ENCODE results near the gene OR5M10. TPM values are rescaled to one million over a fixed set of nuclear protein-coding genes. Genes with fewer than 3 reads are reported as not detected.
"Not testable (repeated sequence)": the region's sequence is repeated elsewhere in the genome, so short reads cannot be mapped to it uniquely, and the experiment has no call there.

Gene OR5M10
- not detected for total RNA-seq
- polyA plus RNA-seq (ENCODE audit: insufficient read depth in 1 of 8, insufficient read length in 8 of 8, low replicate concordance in 1 of 8): not detected
- long read RNA-seq, donor 1: 0 reads
- long read RNA-seq, donor 2: 0 reads
- long read RNA-seq, donor 3: 0 reads
- long read RNA-seq, donor 4: 0 reads
- long read RNA-seq, donor 5: 0 reads
- long read RNA-seq, donor 6: 0 reads
- long read RNA-seq, donor 7: 0 reads
- long read RNA-seq, donor 8: 0 reads
- long read RNA-seq, donor 9: 0 reads
- long read RNA-seq, donor 10: 0 reads
- long read RNA-seq, donor 11: 0 reads

- H3K4me3 ChIP-seq (ENCODE audit: low read length): no peak within 1 kb of the TSS
- peaks cover 2% of the 10 kb centered on the region for H3K9me3 ChIP-seq (replicated peaks; ENCODE audit: control insufficient read depth, low read depth, low read length)
- no peaks in the 10 kb centered on the region for H3K4me1 ChIP-seq (ENCODE audit: control insufficient read depth, insufficient read depth, low read length)
- no peak for DNase-seq
- 80% methylated on average over 1 of the region's 3 CpGs for WGBS (ENCODE audit: insufficient coverage)
- no peaks in the 10 kb centered on the region for H3K27me3 ChIP-seq (ENCODE audit: control insufficient read depth, insufficient read depth, low read length)
- no peak within 1 kb of the TSS for H3K27ac ChIP-seq (ENCODE audit: low read length)
- no peaks in the 10 kb centered on the region for H3K36me3 ChIP-seq (ENCODE audit: control insufficient read depth, insufficient read depth, low read length)
Observed at GRCh38 chr11:56577621-56578020, at the start of gene OR5M10. TSS of gene OR5M10 (minus strand) at chr11:56577721. CDS start at chr11:56577721, 0 bp downstream.

DNA sequence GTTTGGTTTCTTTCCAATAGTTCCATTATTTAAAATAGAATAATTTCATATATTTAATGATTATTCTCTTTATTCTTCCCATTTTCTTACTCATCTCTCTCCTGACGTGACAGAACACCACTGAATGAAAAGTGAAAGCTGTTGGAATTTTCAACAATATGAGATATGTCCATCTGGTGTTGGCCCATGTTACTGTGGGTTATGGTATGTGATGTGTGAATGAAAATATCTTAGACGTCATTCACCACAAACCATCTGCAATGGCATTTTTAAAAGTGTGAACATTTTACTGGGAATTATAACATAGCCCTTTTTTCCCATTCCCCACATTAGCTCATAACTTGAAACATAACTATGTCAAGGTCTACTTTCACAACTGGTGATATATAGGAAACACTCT is 48.4 kb upstream of the OR5M10 start:
- no peaks in the 10 kb centered on the region for H3K9me3 ChIP-seq (replicated peaks; ENCODE audit: control insufficient read depth, low read depth, low read length)
- H3K27ac ChIP-seq (ENCODE audit: low read length): no peak overlapping the region
- no peaks in the 10 kb centered on the region for H3K36me3 ChIP-seq (ENCODE audit: control insufficient read depth, insufficient read depth, low read length)
- no peak for DNase-seq
- no peaks in the 10 kb centered on the region for H3K4me1 ChIP-seq (ENCODE audit: control insufficient read depth, insufficient read depth, low read length)
- H3K4me3 ChIP-seq (ENCODE audit: low read length): no peak overlapping the region
- H3K27me3 ChIP-seq (ENCODE audit: control insufficient read depth, insufficient read depth, low read length): no peaks in the 10 kb centered on the region
- no CpG with 5 or more reads among the region's 2 CpGs for WGBS (ENCODE audit: insufficient coverage)

DNA sequence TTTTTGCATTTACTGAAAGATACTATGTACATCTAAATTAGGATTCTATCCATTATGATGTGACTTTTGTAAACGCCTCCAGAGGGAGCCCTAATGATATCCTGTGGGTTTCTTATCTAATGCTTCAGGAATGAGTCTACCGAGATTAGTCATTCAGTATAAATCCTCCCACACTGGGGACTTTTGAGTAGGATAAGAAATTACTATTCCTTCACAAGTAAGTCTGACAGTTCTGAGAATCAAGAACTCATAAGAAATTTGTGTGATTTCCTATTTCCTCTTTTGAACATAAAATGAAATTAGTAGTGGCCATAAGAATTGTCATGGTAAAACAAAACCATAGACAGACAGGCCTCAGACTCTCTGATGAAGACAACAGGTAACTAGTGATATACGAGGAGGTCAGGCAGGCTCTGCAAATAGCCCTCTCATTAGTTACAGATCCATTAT is 47.2 kb upstream of the OR5M10 start:
- no CpG with 5 or more reads among the region's 3 CpGs for WGBS (ENCODE audit: insufficient coverage)
- Histone ChIP-seq H3K9me3 (replicated peaks; ENCODE audit: control insufficient read depth, low read depth, low read length) (no peaks in the 10 kb centered on the region), H3K4me1 (ENCODE audit: control insufficient read depth, insufficient read depth, low read length) (no peaks in the 10 kb centered on the region), H3K27ac (ENCODE audit: low read length) (no peak overlapping the region), H3K27me3 (ENCODE audit: control insufficient read depth, insufficient read depth, low read length) (no peaks in the 10 kb centered on the region), H3K4me3 (ENCODE audit: low read length) (no peak overlapping the region), H3K36me3 (ENCODE audit: control insufficient read depth, insufficient read depth, low read length) (no peaks in the 10 kb centered on the region)
- peak; percentile 11 for DNase-seq

DNA sequence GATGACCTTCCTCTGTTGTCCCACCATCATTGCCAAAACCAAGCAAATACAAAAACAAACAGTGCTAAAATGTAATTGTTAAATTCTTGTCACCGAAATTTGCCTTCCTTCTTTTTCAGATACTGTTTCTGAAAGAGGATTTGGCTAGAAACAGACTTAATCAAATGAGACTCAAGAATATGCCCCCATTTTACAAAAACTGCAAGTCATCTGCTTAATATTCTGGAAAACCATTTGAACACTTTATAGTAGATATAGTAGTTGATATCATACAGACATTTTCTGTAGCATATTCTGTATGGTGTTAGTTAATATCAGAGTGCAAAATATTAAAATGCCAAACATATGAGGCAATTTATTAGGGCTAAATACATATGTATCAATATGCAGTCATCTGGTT is 33.7 kb upstream of the OR5M10 start:
- DNase-seq: no peak
- Histone ChIP-seq H3K4me3 (ENCODE audit: low read length) (no peak overlapping the region), H3K27ac (ENCODE audit: low read length) (no peak overlapping the region), H3K9me3 (replicated peaks; ENCODE audit: control insufficient read depth, low read depth, low read length) (peaks cover 2% of the 10 kb centered on the region), H3K4me1 (ENCODE audit: control insufficient read depth, insufficient read depth, low read length) (no peaks in the 10 kb centered on the region), H3K27me3 (ENCODE audit: control insufficient read depth, insufficient read depth, low read length) (no peaks in the 10 kb centered on the region), H3K36me3 (ENCODE audit: control insufficient read depth, insufficient read depth, low read length) (no peaks in the 10 kb centered on the region)
- WGBS (ENCODE audit: insufficient coverage): no CpG with 5 or more reads among the region's 1 CpG

DNA sequence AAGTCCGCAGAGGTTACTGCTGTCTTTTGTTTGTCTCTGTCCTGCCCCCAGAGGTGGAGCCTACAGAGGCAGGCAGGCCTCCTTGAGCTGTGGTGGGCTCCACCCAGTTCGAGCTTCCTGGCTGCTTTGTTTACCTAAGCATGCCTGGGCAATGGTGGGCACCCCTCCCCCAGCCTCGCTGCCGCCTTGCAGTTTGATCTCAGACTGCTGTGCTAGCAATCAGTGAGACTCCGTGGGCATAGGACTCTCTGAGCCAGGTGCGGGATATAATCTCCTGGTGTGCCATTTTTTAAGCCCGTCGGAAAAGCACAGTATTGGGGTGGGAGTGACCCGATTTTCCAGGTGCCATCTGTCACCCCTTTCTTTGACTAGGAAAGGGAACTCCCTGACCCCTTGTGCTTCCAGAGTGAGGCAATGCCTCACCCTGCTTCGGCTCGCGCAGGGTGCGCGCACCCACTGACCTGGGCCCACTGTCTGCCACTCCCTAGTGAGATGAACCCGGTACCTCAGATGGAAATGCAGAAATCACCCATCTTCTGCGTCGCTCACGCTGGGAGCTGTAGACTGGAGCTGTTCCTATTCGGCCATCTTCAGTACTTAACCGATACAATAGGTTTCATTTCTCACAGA is 14.7 kb upstream of the OR5M10 start:
- 79% methylated on average over 8 of the region's 20 CpGs for WGBS (ENCODE audit: insufficient coverage)

DNA sequence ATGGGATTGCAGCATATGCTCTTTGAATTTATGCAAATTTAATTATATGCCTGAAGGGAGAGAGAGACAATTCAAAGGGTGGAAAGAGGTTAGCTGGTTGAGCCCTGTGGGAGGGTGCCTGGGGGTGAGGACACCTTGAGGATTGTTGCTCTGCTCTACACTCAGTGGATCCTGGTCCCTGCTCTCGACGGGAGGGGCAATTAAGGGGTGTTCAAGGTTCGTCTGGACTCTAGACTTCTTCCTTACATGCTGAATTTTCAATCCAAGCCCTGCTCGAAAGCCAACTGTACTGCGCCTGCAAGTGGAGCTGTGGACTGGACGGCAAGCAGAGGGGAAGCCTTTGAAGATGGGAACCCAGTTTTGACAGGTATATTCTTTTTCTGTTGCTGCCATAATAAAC is 18.9 kb downstream of the OR5M10 start:
- H3K9me3 ChIP-seq (replicated peaks; ENCODE audit: control insufficient read depth, low read depth, low read length): peaks cover 10% of the 10 kb centered on the region
- H3K4me1 ChIP-seq (ENCODE audit: control insufficient read depth, insufficient read depth, low read length): no peaks in the 10 kb centered on the region
- H3K36me3 ChIP-seq (ENCODE audit: control insufficient read depth, insufficient read depth, low read length): no peaks in the 10 kb centered on the region
- no CpG with 5 or more reads among the region's 6 CpGs for WGBS (ENCODE audit: insufficient coverage)
- H3K27me3 ChIP-seq (ENCODE audit: control insufficient read depth, insufficient read depth, low read length): no peaks in the 10 kb centered on the region
- no peak for DNase-seq
- H3K27ac ChIP-seq (ENCODE audit: low read length): no peak overlapping the region
- no peak overlapping the region for H3K4me3 ChIP-seq (ENCODE audit: low read length)

More for the DNA sequence above, 14.7 kb upstream of the OR5M10 start:
- not testable (repeated sequence) for DNase-seq; H3K36me3 ChIP-seq (ENCODE audit: control insufficient read depth, insufficient read depth, low read length); H3K27ac ChIP-seq (ENCODE audit: low read length); H3K27me3 ChIP-seq (ENCODE audit: control insufficient read depth, insufficient read depth, low read length); H3K9me3 ChIP-seq (replicated peaks; ENCODE audit: control insufficient read depth, low read depth, low read length); H3K4me3 ChIP-seq (ENCODE audit: low read length); H3K4me1 ChIP-seq (ENCODE audit: control insufficient read depth, insufficient read depth, low read length)

DNA sequence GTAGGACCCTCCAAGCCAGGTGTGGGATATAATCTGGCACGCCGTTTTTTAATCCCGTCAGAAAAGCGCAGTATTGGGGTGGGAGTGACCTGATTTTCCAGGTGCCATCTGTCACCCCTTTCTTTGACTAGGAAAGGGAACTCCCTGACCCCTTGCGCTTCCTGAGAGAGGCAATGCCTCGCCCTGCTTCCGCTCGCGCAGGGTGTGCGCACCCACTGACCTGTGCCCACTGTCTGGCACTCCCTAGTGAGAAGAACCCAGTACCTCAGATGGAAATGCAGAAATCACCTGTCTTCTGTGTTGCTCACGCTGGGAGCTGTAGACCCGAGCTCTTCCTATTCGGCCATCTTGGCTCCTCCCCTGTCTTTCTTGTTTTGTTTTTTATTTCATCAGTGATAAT is 22.8 kb downstream of the OR5M10 start:
- DNase-seq; H3K4me1 ChIP-seq (ENCODE audit: control insufficient read depth, insufficient read depth, low read length); H3K36me3 ChIP-seq (ENCODE audit: control insufficient read depth, insufficient read depth, low read length); H3K4me3 ChIP-seq (ENCODE audit: low read length); H3K9me3 ChIP-seq (replicated peaks; ENCODE audit: control insufficient read depth, low read depth, low read length); H3K27me3 ChIP-seq (ENCODE audit: control insufficient read depth, insufficient read depth, low read length); H3K27ac ChIP-seq (ENCODE audit: low read length): not testable (repeated sequence)
- 98% methylated on average over 6 of the region's 13 CpGs for WGBS (ENCODE audit: insufficient coverage)

DNA sequence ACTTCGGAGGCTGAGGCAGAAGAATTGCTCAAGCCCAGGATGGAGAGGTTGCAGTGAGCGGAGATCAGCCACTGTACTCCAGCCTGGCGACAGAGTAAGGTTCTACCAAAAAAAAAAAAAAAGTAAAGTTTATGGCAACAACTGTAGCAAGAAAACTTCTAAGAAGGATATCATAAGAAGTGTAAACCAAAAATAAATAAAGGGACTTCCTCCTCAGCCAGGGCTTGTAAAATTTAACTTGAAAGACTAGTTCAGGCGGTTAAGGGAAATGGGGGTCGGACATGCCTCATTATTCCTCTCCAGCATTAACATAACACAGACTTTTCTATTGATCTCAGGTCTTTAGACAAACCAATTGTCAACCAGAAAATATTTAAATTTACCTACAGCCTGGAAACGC is 32.0 kb downstream of the OR5M10 start:
- DNase-seq: no peak

DNA sequence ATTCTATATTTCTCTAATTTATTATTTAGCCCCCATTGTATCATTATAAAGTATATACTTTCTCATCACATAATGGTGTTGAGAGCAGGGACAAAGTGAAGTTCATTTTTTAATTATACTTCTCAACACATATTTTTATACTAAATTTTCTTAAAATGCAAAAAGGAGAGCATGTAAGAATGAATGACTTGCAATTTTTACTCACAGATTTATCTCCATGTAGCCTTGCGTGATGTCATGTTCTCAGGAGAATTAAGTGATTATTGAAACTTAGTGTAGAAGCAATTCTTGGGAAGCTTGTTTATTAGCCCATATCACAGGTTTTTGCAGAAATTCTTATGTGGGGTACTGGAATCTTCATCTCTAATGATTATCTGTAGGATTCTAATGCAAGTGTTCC is 33.8 kb downstream of the OR5M10 start:
- no peaks in the 10 kb centered on the region for H3K27me3 ChIP-seq (ENCODE audit: control insufficient read depth, insufficient read depth, low read length)
- WGBS (ENCODE audit: insufficient coverage): no CpG with 5 or more reads among the region's 1 CpG
- no peak overlapping the region for H3K27ac ChIP-seq (ENCODE audit: low read length)
- no peak overlapping the region for H3K4me3 ChIP-seq (ENCODE audit: low read length)
- no peak for DNase-seq
- no peaks in the 10 kb centered on the region for H3K36me3 ChIP-seq (ENCODE audit: control insufficient read depth, insufficient read depth, low read length)
- H3K4me1 ChIP-seq (ENCODE audit: control insufficient read depth, insufficient read depth, low read length): no peaks in the 10 kb centered on the region
- peaks cover 21% of the 10 kb centered on the region for H3K9me3 ChIP-seq (replicated peaks; ENCODE audit: control insufficient read depth, low read depth, low read length)

More for the DNA sequence above, 32.0 kb downstream of the OR5M10 start:
- Histone ChIP-seq H3K27me3 (ENCODE audit: control insufficient read depth, insufficient read depth, low read length) (no peaks in the 10 kb centered on the region), H3K4me3 (ENCODE audit: low read length) (no peak overlapping the region), H3K27ac (ENCODE audit: low read length) (no peak overlapping the region), H3K9me3 (replicated peaks; ENCODE audit: control insufficient read depth, low read depth, low read length) (peaks cover 19% of the 10 kb centered on the region), H3K36me3 (ENCODE audit: control insufficient read depth, insufficient read depth, low read length) (no peaks in the 10 kb centered on the region), H3K4me1 (ENCODE audit: control insufficient read depth, insufficient read depth, low read length) (no peaks in the 10 kb centered on the region)
- 89% methylated on average over 3 of the region's 6 CpGs for WGBS (ENCODE audit: insufficient coverage)

- Histone ChIP-seq H3K4me1 (ENCODE audit: control insufficient read depth, insufficient read depth, low read length) (no peaks in the 10 kb centered on the region), H3K4me3 (ENCODE audit: low read length) (no peak within 1 kb of the TSS), H3K36me3 (ENCODE audit: control insufficient read depth, insufficient read depth, low read length) (no peaks in the 10 kb centered on the region), H3K27me3 (ENCODE audit: control insufficient read depth, insufficient read depth, low read length) (no peaks in the 10 kb centered on the region), H3K9me3 (replicated peaks; ENCODE audit: control insufficient read depth, low read depth, low read length) (peaks cover 21% of the 10 kb centered on the region), H3K27ac (ENCODE audit: low read length) (no peak within 1 kb of the TSS)
- no CpG with 5 or more reads among the region's 2 CpGs for WGBS (ENCODE audit: insufficient coverage)
- no peak for DNase-seq
Observed at GRCh38 chr11:56543157-56543556, 34.4 kb downstream of the OR5M10 start, which contains the start of gene OR5M11. TSS of gene OR5M11 (minus strand) at chr11:56543257. CDS start at chr11:56543257, 0 bp downstream.
